ENCODE measurements around the gene WDR4.

DNA sequence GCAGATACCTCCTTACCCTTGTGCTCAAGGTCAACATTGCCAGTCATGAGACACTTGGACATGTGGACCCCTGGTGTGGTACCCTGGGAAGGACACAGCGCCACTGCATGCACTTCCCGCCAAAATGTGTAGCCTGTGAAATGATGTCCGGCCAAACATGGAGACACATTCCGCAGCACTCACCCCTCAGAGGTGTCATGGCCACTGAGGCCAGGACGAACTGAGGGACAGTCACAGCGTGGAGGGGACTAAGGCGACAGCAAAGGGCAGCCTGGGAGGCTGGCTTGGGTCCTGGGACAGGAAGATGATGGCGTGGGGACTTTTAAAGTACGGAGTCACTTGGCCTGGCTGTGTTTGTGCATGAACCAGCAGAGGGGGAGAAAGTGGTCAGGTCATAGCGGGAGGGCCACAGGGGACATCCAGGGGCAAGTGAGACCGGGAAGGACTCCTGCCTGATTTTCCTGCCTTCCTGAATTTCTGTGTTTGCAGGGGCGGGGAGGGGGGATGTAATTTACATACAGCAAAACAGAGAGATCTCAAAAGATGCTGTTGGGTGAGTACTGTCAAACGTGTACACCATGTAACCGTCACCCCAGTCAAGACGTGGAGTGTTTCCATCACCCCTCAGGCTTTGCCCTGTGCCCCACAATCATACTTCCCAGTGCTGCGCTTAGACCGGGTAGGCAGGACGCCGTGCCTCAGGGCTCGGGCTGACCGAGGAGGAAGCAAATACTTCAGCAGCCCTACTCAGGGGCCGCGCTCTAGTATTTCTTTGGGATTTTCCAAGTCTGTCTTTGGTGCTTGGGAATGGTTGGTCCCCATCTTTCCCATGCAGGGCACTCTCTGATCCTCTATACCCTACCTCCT is 45.2 kb downstream of the WDR4 start:
- no peak for TF ChIP-seq CTCF (conservative IDR thresholded peaks at IDR 0.05; ENCODE audit: low read depth, low read length)
- no peak for TF ChIP-seq EZH2 (IDR thresholded peaks at IDR 0.05; ENCODE audit: low read length, unreplicated experiment)
- TF ChIP-seq EZH2phosphoT487 (IDR thresholded peaks at IDR 0.05; ENCODE audit: borderline replicate concordance, low read length): no peak

All from PC-3 (cell line).